IPS DF 4.7 (cell line): ENCODE data around the gene FGF22.

ENCODE experiments used
- DNase-seq: peaks from one replicate; pipeline ENCODE4 v3.0.0-alpha.2; 2013; ENCODE audit warnings: low spot score; ENCODE audit errors: extremely low read depth

FGF22 gene

GRCh38 chr19:642767-643727 lies 3.4 kb downstream of the FGF22 start:
- no peak for DNase-seq

- DNase-seq = no peak
Measured at GRCh38 chr19:643736-644135, 4.1 kb downstream of the FGF22 start.

GRCh38 chr19:644363-644762 lies 4.7 kb downstream of the FGF22 start:
- DNase-seq = no peak

- no peak for DNase-seq
Measured at GRCh38 chr19:644789-645188, 5.1 kb downstream of the FGF22 start.

DNA sequence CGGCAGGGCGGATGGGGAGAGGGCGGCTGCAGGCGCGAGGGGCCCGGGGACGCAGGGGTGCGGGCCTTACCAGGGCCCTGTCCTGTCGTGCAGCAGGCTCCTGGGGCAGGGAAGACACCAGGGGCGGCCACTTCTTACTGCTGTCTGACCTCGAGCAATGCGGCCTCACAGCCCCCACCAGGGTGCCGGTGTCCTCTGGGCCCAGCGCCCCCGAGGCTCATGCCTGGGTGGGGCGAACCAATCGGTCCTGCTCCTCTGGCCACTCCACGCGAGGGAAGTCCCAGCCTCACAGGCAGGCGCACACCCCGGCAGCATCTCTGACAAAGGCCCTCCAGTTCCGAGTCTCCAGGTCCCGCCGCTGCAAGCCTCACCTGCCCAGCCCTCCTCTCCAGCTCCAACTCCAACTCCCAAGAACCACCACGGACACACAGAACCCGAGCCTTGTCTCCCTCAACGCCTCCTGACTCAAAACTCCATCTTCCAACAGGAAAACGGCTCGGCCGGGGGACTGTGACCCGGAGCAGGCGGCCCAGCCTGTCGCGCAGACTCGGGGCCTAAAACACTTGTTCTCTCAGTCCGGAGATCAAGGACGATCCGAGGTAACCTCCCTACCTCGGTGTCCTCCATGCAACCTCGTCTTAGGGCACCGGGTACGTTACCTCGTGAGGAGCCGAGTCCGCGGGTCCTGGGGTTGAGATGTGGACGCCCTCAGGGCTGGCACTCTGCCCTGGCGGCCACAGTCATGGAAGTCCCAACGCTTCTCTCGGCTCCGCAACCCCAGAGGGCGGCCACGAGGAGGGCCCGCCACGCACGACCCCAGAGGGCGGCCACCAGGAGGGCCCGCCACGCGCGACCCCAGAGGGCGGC lies 6.5 kb downstream of the FGF22 start:
- no peak for DNase-seq

DNA sequence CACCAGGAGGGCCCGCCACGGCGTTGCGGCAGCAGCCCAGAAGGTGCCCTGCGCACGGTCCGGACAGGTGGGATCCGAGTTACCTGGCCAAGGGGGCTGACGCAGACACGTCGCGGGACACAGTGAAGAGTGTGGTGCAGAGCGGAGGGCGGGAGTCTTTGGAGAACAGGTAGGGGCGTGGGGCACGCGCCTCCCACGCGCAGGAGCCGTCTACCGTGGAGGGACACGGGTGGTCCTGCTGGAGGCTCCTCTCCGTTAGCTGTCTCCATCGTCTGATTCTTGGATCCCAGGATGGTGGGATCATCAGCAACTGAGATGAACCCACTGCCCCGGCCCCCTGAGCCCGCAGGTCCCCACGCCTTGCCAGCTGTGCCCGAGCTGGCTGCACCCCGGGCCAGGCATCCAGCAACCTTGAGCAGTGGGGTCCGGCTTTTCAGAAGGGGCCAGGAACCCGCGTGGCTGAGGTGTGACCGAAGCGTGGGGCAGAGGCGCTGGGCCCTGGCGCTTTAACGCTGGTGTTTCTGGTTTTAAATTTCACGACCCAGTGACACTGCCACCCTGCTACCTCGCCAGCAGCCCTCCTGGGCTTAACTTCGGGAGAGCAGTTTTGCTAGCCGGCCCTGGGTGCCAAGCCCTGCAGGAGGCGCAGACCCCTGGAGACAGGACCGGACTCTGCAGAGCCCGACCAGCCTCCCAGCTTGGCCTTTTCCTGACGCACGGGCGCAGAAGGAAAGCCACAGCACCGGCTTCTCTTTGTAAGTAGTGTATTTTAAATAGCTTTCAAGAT lies 7.3 kb downstream of the FGF22 start:
- DNase-seq = no peak

DNA sequence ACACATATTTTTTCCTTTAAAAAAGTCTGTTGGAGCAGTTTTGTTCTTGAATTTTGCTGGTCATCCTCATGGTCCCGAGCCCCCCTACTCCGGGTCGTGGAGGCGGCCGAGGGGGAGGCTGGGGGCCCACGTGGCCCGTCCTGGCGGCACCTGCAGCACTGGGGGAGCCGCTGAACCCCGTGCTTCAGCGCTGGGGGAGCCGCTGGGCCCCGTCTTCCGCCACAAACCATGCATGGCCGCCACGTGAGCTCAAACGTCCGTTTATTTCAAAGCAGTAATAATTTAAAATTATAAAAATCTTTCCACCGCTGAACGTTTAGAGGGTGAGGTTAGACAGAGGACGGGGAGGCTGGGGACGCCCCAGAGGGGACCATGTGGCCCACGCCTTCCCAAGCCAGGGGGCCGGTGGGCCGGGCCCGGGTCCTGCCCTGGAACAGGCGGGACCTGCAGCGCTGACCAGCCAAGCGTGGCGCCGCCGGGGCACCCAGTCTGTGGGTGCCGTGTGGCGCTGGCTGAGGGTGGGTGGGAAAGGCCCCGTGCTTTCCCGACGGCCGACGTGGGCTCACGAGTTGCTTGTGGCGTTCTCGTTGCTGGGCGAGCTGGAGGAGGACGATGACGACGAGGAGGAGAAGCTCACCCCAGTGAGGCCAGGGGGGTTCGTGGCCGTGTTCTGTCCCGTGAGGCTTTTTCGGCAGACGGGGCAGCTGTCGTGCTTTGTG lies 8.0 kb downstream of the FGF22 start:
- DNase-seq = no peak

DNA sequence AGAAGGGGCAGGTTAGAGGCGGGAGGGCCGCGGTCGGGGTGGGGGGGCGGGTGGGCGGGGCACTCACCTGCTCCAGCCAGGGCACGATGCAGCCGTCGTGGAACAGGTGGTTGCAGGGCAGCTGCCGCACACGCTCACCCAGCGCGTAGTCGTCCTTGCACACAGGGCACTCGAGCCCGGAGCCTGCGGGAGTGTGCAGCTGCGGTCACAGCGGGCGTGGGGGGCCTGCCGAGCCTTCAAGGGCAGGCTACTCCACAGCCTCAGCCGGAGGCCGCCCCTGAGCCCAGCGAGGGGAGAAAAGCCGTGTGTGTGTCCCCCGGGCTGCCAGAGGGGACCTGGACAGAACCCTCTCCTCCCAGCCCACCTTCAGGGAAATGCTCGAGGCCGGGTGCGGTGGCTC lies 8.6 kb downstream of the FGF22 start:
- DNase-seq = no peak

DNA sequence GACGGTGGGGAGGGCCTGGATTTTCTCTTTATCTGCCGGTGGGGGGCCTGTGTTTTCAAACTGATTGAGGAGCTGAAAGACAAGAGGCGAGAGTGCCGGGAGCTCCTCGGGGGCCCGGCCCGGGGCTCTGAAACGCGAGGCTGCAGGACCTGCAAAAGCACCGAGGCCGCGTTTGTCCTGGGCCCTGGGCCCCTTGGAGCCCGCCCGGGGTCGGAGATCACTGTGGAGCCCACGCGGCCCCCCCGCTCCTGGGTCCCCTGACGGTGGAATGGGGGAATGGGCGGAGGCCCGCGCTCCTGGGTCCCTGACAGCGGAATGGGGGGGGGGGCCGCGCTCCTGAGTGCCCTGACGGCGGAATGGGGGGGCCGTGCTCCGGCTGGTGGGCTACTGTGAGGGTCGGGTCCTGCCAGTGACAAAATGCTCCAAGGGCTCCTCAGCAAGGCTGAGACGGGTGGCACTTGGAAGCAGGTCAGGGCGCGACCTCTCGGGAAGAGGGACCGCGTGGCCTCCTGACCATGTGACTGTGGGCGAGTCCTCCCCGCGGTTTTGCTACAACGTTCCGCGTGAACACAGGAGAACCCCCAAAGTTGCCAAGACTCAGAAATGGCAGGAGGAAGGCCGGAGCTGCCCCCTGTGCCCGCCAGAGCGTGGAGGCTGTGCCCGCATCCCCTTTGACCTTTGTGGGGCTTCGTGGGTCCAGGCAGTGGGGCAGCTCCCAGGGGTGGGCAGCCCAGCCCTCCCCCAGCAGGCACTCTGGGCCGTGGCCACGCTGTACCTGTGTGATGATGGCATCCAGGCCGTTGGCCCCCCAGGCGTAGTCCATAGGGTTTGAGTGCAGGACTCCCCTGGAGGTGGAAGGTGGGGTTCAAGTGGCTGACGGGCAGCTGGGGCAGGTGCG lies 9.5 kb downstream of the FGF22 start:
- no peak for DNase-seq

DNA sequence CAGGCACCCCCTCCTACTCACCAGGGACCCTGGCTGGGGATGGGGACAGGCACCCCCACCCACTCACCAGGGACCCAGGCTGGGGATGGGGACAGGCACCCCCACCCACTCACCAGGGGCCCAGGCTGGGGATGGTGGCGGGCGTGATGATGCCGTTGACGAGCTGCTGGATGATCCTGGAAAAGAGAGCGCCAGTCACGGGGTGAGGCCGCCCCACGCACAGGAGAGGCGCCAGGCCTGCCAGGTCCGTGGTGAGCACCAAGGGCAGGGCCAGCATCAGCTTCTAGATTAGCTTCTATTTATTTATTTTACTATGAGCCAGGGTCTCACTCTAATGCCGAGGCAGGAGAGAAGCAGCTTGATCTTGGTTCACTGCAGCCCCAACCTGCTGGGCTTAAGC lies 10.4 kb downstream of the FGF22 start:
- DNase-seq = no peak

GRCh38 chr19:651114-651818 lies 11.6 kb downstream of the FGF22 start:
- no peak for DNase-seq

GRCh38 chr19:651991-652390 lies 12.3 kb downstream of the FGF22 start:
- no peak for DNase-seq

DNA sequence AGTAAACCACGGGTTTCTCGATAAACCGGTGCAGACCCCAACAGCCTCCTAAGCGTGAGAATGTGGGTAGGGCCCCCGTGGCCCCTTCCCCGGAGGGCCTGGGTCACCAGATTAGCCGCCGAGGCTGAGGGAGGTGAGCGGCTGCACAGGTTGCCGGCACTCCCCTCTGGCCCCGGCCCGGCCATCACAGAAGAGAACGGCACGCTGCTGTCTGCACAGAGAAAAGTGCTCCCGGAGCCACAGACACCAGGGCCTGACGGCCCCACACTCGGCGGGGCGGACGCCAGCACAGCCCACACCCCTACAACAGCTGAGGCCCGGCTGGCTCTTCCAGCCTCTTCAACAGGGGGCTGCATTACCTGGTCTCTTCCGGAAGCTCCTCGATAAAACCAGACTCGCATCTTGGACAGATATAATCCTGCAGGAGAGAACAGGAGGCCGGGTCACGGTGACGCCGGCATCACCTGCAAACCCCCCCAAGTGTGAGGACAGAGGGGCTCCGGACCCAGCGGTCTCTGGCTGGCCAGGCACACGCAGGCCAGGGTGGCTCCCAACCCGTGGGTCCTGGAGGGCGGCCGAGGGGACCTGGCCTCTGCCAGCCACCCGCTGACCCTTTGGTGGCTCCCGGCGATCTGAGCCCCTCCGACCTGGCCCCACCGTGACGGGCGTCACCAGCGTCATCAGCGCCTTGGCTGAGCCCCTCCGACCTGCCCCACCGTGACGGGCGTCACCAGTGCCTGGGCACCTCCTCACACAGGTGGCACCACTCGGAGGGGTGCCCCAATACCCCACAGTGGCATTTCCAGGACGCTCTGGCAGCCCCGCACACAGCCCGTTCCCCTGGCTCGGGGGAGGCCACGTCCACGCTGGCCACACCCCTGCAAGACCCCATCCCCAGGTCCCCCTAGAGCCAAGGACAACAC lies 13.0 kb downstream of the FGF22 start:
- no peak for DNase-seq

- DNase-seq = no peak
Measured at GRCh38 chr19:653425-653824, 13.7 kb downstream of the FGF22 start.

DNA sequence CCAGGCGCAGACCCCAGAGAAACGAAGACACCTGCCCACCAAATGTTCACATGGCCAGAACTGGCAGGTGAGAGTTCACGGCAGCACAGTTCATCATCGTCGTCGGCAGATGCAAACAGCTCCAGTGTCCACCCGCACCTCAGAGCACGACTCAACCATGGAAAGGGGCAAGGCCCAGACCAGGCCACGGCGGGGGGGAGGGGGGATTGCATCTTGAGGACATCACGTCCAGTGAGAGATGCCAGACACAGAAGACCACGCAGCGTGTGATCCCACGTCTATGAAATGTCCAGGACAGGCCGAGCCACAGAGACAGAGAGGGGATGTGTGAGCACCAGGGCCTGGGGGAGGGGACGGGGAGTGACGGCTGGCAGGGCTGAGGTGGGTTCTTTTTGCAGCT lies 16.0 kb downstream of the FGF22 start:
- no peak for DNase-seq

GRCh38 chr19:656751-657559 lies 17.3 kb downstream of the FGF22 start:
- DNase-seq = no peak

- no peak for DNase-seq
Measured at GRCh38 chr19:657611-658010, 17.9 kb downstream of the FGF22 start.
